Stimulated activated CD8-positive, alpha-beta memory T cell treated with anti-CD3 and anti-CD28 coated beads, Interleukin-12 subunit alpha, Interleukin-12 subunit beta, amount 100 ng/mL, for 24 hours (primary cell): Measurements from ENCODE around the gene ENC1.

Experiments
- DNase-seq: peaks from one replicate; pipeline ENCODE4 v3.0.0-alpha.2; 2020; ENCODE audit errors: extremely low read depth

Gene ENC1

GRCh38 chr5:74655716-74656115, 15.2 kb upstream of the ENC1 start:
- DNase-seq: no peak

GRCh38 chr5:74655206-74655605, 14.7 kb upstream of the ENC1 start:
- no peak for DNase-seq

GRCh38 chr5:74653991-74654390, 13.5 kb upstream of the ENC1 start:
- DNase-seq: no peak

- no peak for DNase-seq
Measured at GRCh38 chr5:74652576-74652975, 12.0 kb upstream of the ENC1 start.

- DNase-seq: no peak
Measured at GRCh38 chr5:74651710-74652109, 11.2 kb upstream of the ENC1 start.

GRCh38 chr5:74649421-74649973, 9.0 kb upstream of the ENC1 start:
- DNase-seq: no peak

- no peak for DNase-seq
Measured at GRCh38 chr5:74648835-74649293, 8.3 kb upstream of the ENC1 start.

GRCh38 chr5:74647096-74647495, 6.6 kb upstream of the ENC1 start:
- no peak for DNase-seq

- DNase-seq: no peak
Measured at GRCh38 chr5:74643111-74643562, 2.6 kb upstream of the ENC1 start.

GRCh38 chr5:74642543-74642863, 2.0 kb upstream of the ENC1 start:
- DNase-seq: no peak

GRCh38 chr5:74641735-74642542, 1.4 kb upstream of the ENC1 start:
- no peak for DNase-seq

GRCh38 chr5:74640954-74641734, 616 bp upstream of the ENC1 start:
- no peak for DNase-seq

GRCh38 chr5:74639807-74640449, 600 bp downstream of the ENC1 start:
- DNase-seq: no peak

GRCh38 chr5:74638970-74639806, 1.3 kb downstream of the ENC1 start:
- no peak for DNase-seq

GRCh38 chr5:74638544-74638969, 2.0 kb downstream of the ENC1 start:
- DNase-seq: no peak

- no peak for DNase-seq
Measured at GRCh38 chr5:74636552-74636951, 4.0 kb downstream of the ENC1 start.

- no peak for DNase-seq
Measured at GRCh38 chr5:74636149-74636548, 4.4 kb downstream of the ENC1 start.

- DNase-seq: no peak
Measured at GRCh38 chr5:74634611-74635286, 5.8 kb downstream of the ENC1 start.

GRCh38 chr5:74633695-74634094, 6.8 kb downstream of the ENC1 start:
- no peak for DNase-seq

GRCh38 chr5:74632947-74633356, 7.6 kb downstream of the ENC1 start:
- DNase-seq: no peak
